GM20431 (cell line): ENCODE measurements around the gene DOP1A.
"Not testable (repeated sequence)": the region's sequence is repeated elsewhere in the genome, so short reads cannot be mapped to it uniquely, and the experiment has no call there.

Experiments
- in situ Hi-C: fragments of 300-500 bp; cut with MseI, MboI; formaldehyde crosslinking; loops from one replicate; pipeline ENCODE4 v1.15.0; 2020; ENCODE audit warnings: low sequenced_read_pairs; ENCODE audit not compliant: unreplicated experiment

The DOP1A gene

GRCh38 chr6:83191974-83192373 is 124.5 kb downstream of the DOP1A start:
- in situ Hi-C loops, result not testable (repeated sequence)

- in situ Hi-C loops, result no loop called here
These were observed 125.0 kb downstream of the DOP1A start for GRCh38 chr6:83192456-83192855.

- in situ Hi-C loops, result no loop called here
These were observed 125.6 kb downstream of the DOP1A start, which contains the start of the genes PGM3 and RWDD2A for GRCh38 chr6:83192871-83193746. PGM3 (minus strand) TSS chr6:83193265; CDS start chr6:83191012, 2,253 bp downstream. RWDD2A (plus strand) TSS chr6:83193357; CDS start chr6:83194452, 1,095 bp downstream.

GRCh38 chr6:83193747-83194566 is 126.5 kb downstream of the DOP1A start:
- in situ Hi-C loops, result no loop called here

GRCh38 chr6:83198486-83199172 is 131.2 kb downstream of the DOP1A start:
- in situ Hi-C loops, result no loop called here

- in situ Hi-C loops, result no loop called here
These were observed 131.8 kb downstream of the DOP1A start for GRCh38 chr6:83199173-83199862.

- in situ Hi-C loops, result no loop called here
These were observed 132.4 kb downstream of the DOP1A start for GRCh38 chr6:83199863-83200225.

- in situ Hi-C loops, result no loop called here
These were observed 134.6 kb downstream of the DOP1A start for GRCh38 chr6:83202031-83202430.

GRCh38 chr6:83215131-83216047 is 147.9 kb downstream of the DOP1A start:
- in situ Hi-C loops, result no loop called here

- in situ Hi-C loops, result no loop called here
These were observed 149.3 kb downstream of the DOP1A start for GRCh38 chr6:83216806-83217205.
